Measurements from ENCODE around the gene ERCC6.

Gene ERCC6

DNA sequence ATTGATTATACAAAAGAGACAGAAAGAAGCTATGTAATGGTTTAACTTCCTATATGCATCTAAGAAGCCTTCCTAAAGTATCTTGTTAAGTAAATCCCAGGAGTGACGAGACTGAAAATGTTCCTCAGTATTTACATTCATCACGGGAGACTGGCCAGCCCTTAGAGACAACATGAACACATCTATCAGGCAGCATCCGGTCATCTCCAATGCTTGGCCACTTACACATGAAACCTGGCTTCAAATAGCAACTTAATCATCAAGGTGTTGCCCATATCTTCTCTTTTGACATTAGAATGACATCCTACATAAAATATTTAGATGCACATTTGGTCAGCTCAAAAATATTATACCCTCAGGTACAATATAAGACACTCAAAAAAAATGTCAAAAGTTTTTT, 33.8 kb downstream of the ERCC6 start:
- Mint-ChIP-seq H3K4me3 (no peak overlapping the region), H3K27me3 (peaks cover 5% of the 10 kb centered on the region), H3K4me1 (peaks cover 31% of the 10 kb centered on the region), H3K9me3 (no peaks in the 10 kb centered on the region), H3K36me3 (peaks cover 25% of the 10 kb centered on the region), H3K27ac (no peak overlapping the region)

- peaks cover 27% of the 10 kb centered on the region for H3K36me3 Mint-ChIP-seq
- peaks cover 29% of the 10 kb centered on the region for H3K4me1 Mint-ChIP-seq
- no peak overlapping the region for H3K4me3 Mint-ChIP-seq
- H3K27ac Mint-ChIP-seq, result no peak overlapping the region
- H3K9me3 Mint-ChIP-seq, result no peaks in the 10 kb centered on the region
- peaks cover 5% of the 10 kb centered on the region for H3K27me3 Mint-ChIP-seq
Measured at GRCh38 chr10:49504528-49504927, 34.4 kb downstream of the ERCC6 start.

- H3K27ac Mint-ChIP-seq, result no peak overlapping the region
- peaks cover 5% of the 10 kb centered on the region for H3K27me3 Mint-ChIP-seq
- no peak overlapping the region for H3K4me3 Mint-ChIP-seq
- H3K4me1 Mint-ChIP-seq, result peaks cover 8% of the 10 kb centered on the region
- H3K9me3 Mint-ChIP-seq, result no peaks in the 10 kb centered on the region
- peaks cover 38% of the 10 kb centered on the region for H3K36me3 Mint-ChIP-seq
Measured at GRCh38 chr10:49502358-49502757, 36.6 kb downstream of the ERCC6 start.

DNA sequence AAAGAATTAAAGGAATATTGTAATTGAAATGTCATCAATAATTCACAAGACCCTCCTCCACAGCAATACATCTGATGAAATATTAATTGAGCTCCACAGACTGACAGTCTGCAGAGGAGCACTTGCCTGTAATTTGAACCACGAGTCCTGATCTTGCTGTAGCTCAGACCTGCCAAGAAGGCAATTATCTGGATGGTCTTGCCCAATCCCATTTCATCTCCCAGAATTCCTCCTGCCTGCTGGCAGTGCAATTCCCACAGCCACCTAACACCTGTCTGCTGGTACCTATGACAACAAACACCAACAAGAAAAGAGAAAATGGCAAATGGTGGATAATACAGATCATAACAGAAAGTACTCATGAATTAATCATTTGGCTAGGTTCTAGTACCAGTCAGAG, 38.5 kb downstream of the ERCC6 start:
- no peaks in the 10 kb centered on the region for H3K9me3 Mint-ChIP-seq
- H3K27ac Mint-ChIP-seq, result no peak overlapping the region
- H3K36me3 Mint-ChIP-seq, result peaks cover 31% of the 10 kb centered on the region
- H3K4me1 Mint-ChIP-seq, result no peaks in the 10 kb centered on the region
- H3K27me3 Mint-ChIP-seq, result no peaks in the 10 kb centered on the region
- no peak overlapping the region for H3K4me3 Mint-ChIP-seq

DNA sequence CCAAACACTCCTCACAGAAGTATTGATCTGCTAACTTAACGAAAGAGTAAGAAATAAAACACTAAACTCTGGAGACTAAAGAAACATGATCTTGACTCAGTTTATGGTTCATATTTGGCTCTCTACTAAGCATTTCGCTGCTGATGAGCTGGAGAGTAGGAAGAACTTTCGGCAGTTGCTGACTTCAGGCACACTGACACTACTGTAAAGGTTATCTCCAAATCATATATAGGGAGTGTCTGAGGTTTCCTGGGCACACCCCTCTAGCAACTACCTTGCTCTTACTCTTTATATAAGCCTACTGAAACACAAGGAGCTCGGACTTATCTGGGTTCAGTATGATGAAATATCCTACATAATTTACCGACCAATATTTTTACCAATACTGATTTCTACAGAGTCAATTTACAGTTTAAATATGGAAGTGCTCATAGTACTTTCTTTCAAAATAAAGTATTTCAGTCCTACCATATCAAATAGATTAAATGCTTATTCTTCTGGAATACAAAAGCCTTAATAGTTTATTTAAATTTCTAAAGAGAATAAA, 39.5 kb downstream of the ERCC6 start:
- no peaks in the 10 kb centered on the region for H3K9me3 Mint-ChIP-seq
- no peak overlapping the region for H3K4me3 Mint-ChIP-seq
- H3K27me3 Mint-ChIP-seq, result no peaks in the 10 kb centered on the region
- peaks cover 32% of the 10 kb centered on the region for H3K36me3 Mint-ChIP-seq
- H3K27ac Mint-ChIP-seq, result no peak overlapping the region
- no peaks in the 10 kb centered on the region for H3K4me1 Mint-ChIP-seq

DNA sequence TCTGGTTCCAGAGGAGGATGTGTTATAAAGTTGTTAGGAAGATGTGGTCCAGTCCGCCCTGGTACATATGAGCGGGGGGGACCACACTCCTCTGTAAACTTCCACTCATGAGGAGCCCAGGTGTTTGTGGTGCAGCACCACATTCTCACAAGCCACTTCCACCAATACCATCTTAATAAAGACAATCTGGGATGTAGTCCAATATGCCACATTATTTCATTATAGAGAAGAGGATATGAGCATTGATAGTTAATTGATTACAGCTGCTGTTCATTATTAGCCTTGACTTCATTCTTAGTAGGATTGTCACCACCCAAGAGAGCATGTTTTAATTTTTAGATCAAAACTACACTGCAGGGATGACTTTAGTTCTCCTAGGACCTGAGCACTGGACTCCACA, 40.5 kb downstream of the ERCC6 start:
- H3K36me3 Mint-ChIP-seq, result peaks cover 32% of the 10 kb centered on the region
- no peak overlapping the region for H3K27ac Mint-ChIP-seq
- no peaks in the 10 kb centered on the region for H3K4me1 Mint-ChIP-seq
- H3K4me3 Mint-ChIP-seq, result no peak overlapping the region
- H3K9me3 Mint-ChIP-seq, result no peaks in the 10 kb centered on the region
- H3K27me3 Mint-ChIP-seq, result no peaks in the 10 kb centered on the region

GRCh38 chr10:49497358-49497757, 41.6 kb downstream of the ERCC6 start:
- Mint-ChIP-seq H3K4me3 (no peak overlapping the region), H3K27ac (no peak overlapping the region), H3K27me3 (no peaks in the 10 kb centered on the region), H3K9me3 (no peaks in the 10 kb centered on the region), H3K36me3 (peaks cover 32% of the 10 kb centered on the region), H3K4me1 (no peaks in the 10 kb centered on the region)

DNA sequence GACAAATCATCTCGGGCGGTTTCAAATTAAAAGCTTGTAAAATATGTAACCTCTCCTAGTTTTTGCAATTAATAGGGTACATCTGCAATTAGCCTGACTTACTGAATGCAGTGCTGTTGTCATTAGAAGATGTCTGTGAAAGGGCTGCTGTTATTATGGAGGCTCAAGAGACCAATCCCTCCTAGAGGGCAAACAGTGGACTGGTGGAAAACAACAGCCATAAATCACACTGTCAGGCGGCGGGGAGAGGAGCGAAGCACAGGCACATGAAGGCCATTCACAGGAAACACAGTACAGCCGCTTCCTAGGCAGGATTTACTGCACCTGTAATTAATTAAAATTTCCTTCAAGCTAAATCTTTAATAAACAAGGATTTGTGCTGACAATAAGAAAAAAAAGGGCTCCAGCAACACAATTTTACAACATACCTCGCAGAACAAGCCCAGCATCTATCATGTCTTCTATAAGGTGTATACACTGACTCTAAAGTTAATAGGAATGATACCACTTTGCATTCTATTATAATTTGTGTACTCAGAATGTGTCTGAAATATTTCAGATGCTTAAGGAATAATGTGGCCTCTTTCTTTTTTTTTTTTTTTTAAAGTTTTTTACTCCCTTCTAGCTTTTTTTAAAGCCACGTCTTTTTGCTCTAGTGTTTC, 50.7 kb downstream of the ERCC6 start:
- Mint-ChIP-seq H3K4me3 (no peak overlapping the region), H3K27ac (no peak overlapping the region), H3K36me3 (peaks cover 21% of the 10 kb centered on the region), H3K4me1 (peaks cover 15% of the 10 kb centered on the region), H3K27me3 (no peaks in the 10 kb centered on the region), H3K9me3 (no peaks in the 10 kb centered on the region)

DNA sequence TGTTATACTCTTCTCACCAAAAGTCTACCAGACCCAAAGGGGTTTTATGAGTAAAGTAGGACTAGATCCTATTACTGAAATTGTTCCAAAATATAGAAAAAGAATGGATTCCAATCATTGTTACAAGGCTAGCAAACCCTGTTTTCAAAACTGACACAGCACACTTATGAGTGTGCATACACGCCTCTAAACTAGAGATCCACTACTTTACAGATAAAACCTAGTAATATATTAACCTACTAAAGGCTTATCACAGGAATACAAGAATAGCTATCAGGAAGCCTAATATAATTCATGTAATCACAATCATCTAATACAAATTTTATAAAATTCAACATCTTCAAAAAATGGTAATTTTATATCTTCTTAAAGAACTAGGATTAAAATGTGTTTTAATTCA, 52.2 kb downstream of the ERCC6 start:
- Mint-ChIP-seq H3K27me3 (no peaks in the 10 kb centered on the region), H3K27ac (no peak overlapping the region), H3K36me3 (peaks cover 21% of the 10 kb centered on the region), H3K4me3 (no peak overlapping the region), H3K4me1 (peaks cover 15% of the 10 kb centered on the region), H3K9me3 (no peaks in the 10 kb centered on the region)

- H3K4me1 Mint-ChIP-seq, result peaks cover 15% of the 10 kb centered on the region
- no peak overlapping the region for H3K4me3 Mint-ChIP-seq
- peaks cover 22% of the 10 kb centered on the region for H3K36me3 Mint-ChIP-seq
- no peak overlapping the region for H3K27ac Mint-ChIP-seq
- no peaks in the 10 kb centered on the region for H3K9me3 Mint-ChIP-seq
- H3K27me3 Mint-ChIP-seq, result no peaks in the 10 kb centered on the region
Measured at GRCh38 chr10:49486009-49486408, 52.9 kb downstream of the ERCC6 start.

DNA sequence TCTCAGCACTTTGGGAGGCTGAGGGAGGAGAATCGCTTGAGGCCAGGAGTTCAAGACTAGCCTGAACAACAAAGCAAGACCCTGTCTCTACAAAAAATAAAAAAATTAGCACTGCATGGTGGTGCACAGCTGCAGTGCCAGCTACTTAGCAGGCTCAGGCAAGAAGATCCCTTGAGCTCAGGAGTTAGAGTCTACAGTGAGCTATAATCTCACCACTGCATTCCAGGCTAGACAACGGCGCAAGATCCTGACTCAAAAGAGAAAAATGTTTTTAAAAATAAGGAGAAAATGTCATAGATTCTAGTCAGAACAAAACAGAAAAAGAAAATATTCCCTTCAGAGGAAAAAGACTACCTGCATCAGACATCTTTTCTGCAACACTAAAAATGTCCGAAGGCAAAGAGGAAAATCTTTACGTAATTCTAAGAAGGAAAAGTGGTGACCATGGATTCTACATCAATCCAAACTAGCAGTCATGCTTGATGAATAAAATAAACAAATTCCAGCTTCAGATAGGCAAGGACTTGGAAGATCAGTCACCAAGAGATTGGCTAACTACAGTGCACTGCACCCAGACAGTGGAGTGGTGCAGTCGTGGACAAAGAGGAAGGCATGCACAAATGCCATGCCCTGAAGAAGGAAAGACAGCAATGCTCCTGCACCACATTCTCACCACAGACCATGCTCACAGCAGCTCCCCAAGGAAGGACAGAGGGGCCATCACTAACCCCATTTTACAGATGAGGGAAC, 54.3 kb downstream of the ERCC6 start:
- Mint-ChIP-seq H3K27ac (no peak overlapping the region), H3K36me3 (peaks cover 28% of the 10 kb centered on the region), H3K9me3 (no peaks in the 10 kb centered on the region), H3K4me1 (peaks cover 15% of the 10 kb centered on the region), H3K4me3 (no peak overlapping the region), H3K27me3 (no peaks in the 10 kb centered on the region)

DNA sequence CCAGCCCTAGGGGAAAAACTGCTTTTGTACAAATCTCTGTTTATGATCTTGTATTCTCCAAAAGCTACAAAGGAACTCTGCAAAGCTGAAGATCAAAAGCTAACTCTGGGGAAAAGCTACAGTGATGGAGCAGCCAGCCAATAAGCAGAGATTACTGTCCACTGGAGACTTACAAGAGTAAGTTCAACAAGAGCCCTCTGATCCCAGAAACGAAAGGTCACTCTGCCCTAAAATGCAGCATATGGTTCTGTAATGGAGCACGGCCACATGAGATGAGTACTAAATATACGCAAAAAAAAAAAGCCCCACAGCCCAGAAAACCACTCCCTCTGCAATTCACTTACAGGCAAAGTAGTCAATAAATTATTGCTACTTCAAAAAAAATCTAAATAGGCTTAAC, 60.1 kb downstream of the ERCC6 start:
- Mint-ChIP-seq H3K27ac (no peak overlapping the region), H3K9me3 (no peaks in the 10 kb centered on the region), H3K36me3 (peaks cover 50% of the 10 kb centered on the region), H3K4me1 (no peaks in the 10 kb centered on the region), H3K4me3 (no peak overlapping the region), H3K27me3 (no peaks in the 10 kb centered on the region)

DNA sequence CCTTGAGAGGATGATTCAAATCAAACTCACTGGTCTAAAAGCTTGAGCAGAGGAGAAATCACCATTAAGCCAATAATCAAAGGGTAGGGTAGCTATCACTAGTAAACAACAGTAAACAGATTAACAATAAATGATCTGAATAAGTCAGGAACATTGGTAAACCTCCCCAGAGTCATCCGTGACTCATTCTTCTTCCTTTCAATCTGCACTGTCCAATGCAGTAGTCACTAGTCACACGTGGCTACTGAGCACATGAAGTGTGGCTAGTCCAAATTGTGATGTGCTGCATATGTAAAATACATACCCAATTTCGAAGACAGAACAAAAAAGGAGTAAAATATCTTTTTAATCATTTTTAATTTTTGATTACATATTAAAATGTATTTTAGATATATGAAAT, 64.0 kb downstream of the ERCC6 start:
- H3K9me3 Mint-ChIP-seq, result no peaks in the 10 kb centered on the region
- H3K36me3 Mint-ChIP-seq, result peaks cover 55% of the 10 kb centered on the region
- H3K4me1 Mint-ChIP-seq, result no peaks in the 10 kb centered on the region
- H3K27me3 Mint-ChIP-seq, result no peaks in the 10 kb centered on the region
- H3K4me3 Mint-ChIP-seq, result no peak overlapping the region
- no peak overlapping the region for H3K27ac Mint-ChIP-seq

- Mint-ChIP-seq H3K27ac (no peak overlapping the region), H3K4me3 (no peak overlapping the region), H3K27me3 (no peaks in the 10 kb centered on the region), H3K4me1 (no peaks in the 10 kb centered on the region), H3K36me3 (peaks cover 45% of the 10 kb centered on the region), H3K9me3 (no peaks in the 10 kb centered on the region)
Measured at GRCh38 chr10:49471532-49471931, 67.4 kb downstream of the ERCC6 start.

DNA sequence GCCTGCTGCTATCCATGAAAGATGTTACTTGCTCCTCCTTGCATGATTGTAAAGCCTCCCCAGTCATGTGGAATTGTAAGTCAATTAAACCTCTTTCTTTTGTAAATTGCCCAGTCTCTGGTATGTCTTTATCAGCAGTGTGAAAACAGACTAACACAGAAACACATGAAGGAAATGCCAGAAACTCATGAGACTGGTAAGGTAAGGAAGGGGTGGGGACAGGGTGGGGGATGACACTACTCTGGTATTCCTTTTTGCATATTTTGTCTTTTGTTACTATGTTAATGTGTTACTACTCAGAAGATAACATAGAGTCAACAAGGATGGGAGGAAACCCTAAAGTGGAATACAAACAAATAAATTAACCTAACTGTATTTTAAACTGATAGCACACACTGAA, 73.2 kb downstream of the ERCC6 start:
- Mint-ChIP-seq H3K27ac (no peak overlapping the region), H3K4me1 (no peaks in the 10 kb centered on the region), H3K9me3 (no peaks in the 10 kb centered on the region), H3K4me3 (no peak overlapping the region), H3K36me3 (peaks cover 63% of the 10 kb centered on the region), H3K27me3 (no peaks in the 10 kb centered on the region)

Measured in activated naive CD4-positive, alpha-beta T cell treated with anti-CD3 and anti-CD28 coated beads, Interleukin-2, amount 50 U/mL, for 24 hours (primary cell).